ENCODE results near the gene ANKFN1.

- TF ChIP-seq EZH2phosphoT487 (IDR thresholded peaks at IDR 0.05; ENCODE audit: borderline replicate concordance, low read length) (no peak), CTCF (IDR thresholded peaks at IDR 0.05; ENCODE audit: low read depth, low read length, poor library complexity, severe bottlenecking) (no peak)
These were observed 239.9 kb downstream of the ANKFN1 start for GRCh38 chr17:56393156-56393555.

All from DOHH2 (cell line).